Hepatocyte (in vitro differentiated cells): ENCODE measurements around the gene TCEA3. TPM values are rescaled to one million over a fixed set of nuclear protein-coding genes. Genes with fewer than 3 reads are reported as not detected.

Source experiments
- DNase-seq: peaks from one replicate; pipeline ENCODE4 v3.0.0-alpha.2; 2016; ENCODE audit warnings: low spot score
- H2AFZ ChIP-seq: fragments of 200-600 bp; sonication (generic); 2 replicates; pipeline ENCODE4 v1.6.0; 2016; ENCODE audit warnings: antibody characterized with exemption, mild to moderate bottlenecking
- H3K27ac ChIP-seq: fragments of 200-600 bp; sonication (generic); 2 replicates; pipeline ENCODE4 v1.5.1; 2016; ENCODE audit warnings: mild to moderate bottlenecking
- H3K27me3 ChIP-seq: fragments of 200-600 bp; sonication (generic); 2 replicates; pipeline ENCODE4 v1.6.1; 2016
- H3K36me3 ChIP-seq: fragments of 200-600 bp; sonication (generic); replicated peaks from 2 replicates; pipeline ENCODE4 v1.5.1; 2016; ENCODE audit warnings: low read depth; ENCODE audit not compliant: insufficient read depth
- H3K4me1 ChIP-seq: fragments of 200-600 bp; sonication (generic); 2 replicates; pipeline ENCODE4 v1.5.1; 2016; ENCODE audit warnings: mild to moderate bottlenecking, moderate library complexity; ENCODE audit not compliant: insufficient read depth
- H3K4me2 ChIP-seq: fragments of 200-600 bp; sonication (generic); 2 replicates; pipeline ENCODE4 v1.6.0; 2016
- H3K4me3 ChIP-seq: fragments of 200-600 bp; sonication (generic); 2 replicates; pipeline ENCODE4 v1.5.1; 2016; ENCODE audit warnings: mild to moderate bottlenecking
- H3K79me2 ChIP-seq: fragments of 200-600 bp; sonication (generic); 2 replicates; pipeline ENCODE4 v1.6.0; 2017; ENCODE audit warnings: mild to moderate bottlenecking
- H3K9me2 ChIP-seq: fragments of 200-600 bp; sonication (generic); replicated peaks from 2 replicates; pipeline ENCODE4 v1.6.0; 2017; ENCODE audit warnings: mild to moderate bottlenecking; ENCODE audit not compliant: insufficient read depth
- H3K9me3 ChIP-seq: fragments of 200-600 bp; sonication (generic); 2 replicates; pipeline ENCODE4 v1.5.1; 2016; ENCODE audit warnings: low read depth, mild to moderate bottlenecking
- H4K20me1 ChIP-seq: fragments of 200-600 bp; sonication (generic); 2 replicates; pipeline ENCODE4 v1.6.0; 2016; ENCODE audit warnings: mild to moderate bottlenecking; ENCODE audit not compliant: insufficient read depth, poor library complexity, severe bottlenecking
- CTCF ChIP-seq: fragments of 200-600 bp; sonication (generic); IDR thresholded peaks from 2 replicates; pipeline ENCODE4 v1.5.1; 2016; ENCODE audit warnings: antibody characterized with exemption, mild to moderate bottlenecking; ENCODE audit not compliant: poor library complexity
- EZH2 ChIP-seq: fragments of 200-600 bp; sonication (generic); IDR thresholded peaks from 2 replicates; pipeline ENCODE4 v1.6.1; 2016; ENCODE audit warnings: antibody characterized with exemption, mild to moderate bottlenecking, borderline replicate concordance
- EZH2phosphoT487 ChIP-seq: fragments of 200-600 bp; sonication (generic); IDR thresholded peaks from one replicate; pipeline ENCODE4 v1.6.1; 2018; ENCODE audit warnings: antibody characterized with exemption, mild to moderate bottlenecking, low read depth, moderate library complexity; ENCODE audit not compliant: unreplicated experiment, severe bottlenecking
- WGBS: methylation state at CpG from one replicate; pipeline ENCODE4 v1.1.6; 2016; ENCODE audit warnings: low lambda C conversion rate; ENCODE audit errors: missing lambda C conversion rate; 5-methylcytosine and 5-hydroxymethylcytosine counted together
- polyA plus RNA-seq: library from polyadenylated mRNA; unstranded; fragments of >200 nt; fragmentation: Nextera tagmentation; extraction: Ambion mirVana; gene quantifications from 2 replicates; pipeline ENCODE4 v1.2.1, GENCODE V29; 2016
- total RNA-seq: library from RNA; depleted of rRNA; stranded (reverse); fragments of >200 nt; gene quantifications from 2 replicates; pipeline ENCODE4 v1.2.3, GENCODE V29; 2014

TCEA3 gene
- total and polyA plus RNA-seq, 2 experiments from 2014 or later, result 30.2 to 31.2 TPM

- Histone ChIP-seq H3K27me3 (no peaks in the 10 kb centered on the region), H3K27ac (no peak overlapping the region), H3K9me2 (no peaks in the 10 kb centered on the region), H3K4me3 (no peak overlapping the region), H3K36me3 (no peaks in the 10 kb centered on the region), H3K4me1 (no peaks in the 10 kb centered on the region), H4K20me1 (no peaks in the 10 kb centered on the region), H3K79me2 (no peaks in the 10 kb centered on the region), H3K4me2 (no peak overlapping the region), H3K9me3 (no peaks in the 10 kb centered on the region), H2AFZ (no peak overlapping the region)
- WGBS, result 76% methylated on average over 1 of the region's 1 CpG
- TF ChIP-seq EZH2 (no peak), EZH2phosphoT487 (no peak), CTCF (no peak)
- DNase-seq, result no peak
Measured at GRCh38 chr1:23352096-23352695, 72.4 kb downstream of the TCEA3 start.

GRCh38 chr1:23345920-23346319, 78.6 kb downstream of the TCEA3 start:
- Histone ChIP-seq H3K36me3 (no peaks in the 10 kb centered on the region), H3K4me2 (no peak overlapping the region), H3K27ac (no peak overlapping the region), H3K79me2 (peaks cover 30% of the 10 kb centered on the region), H3K9me3 (no peaks in the 10 kb centered on the region), H3K4me3 (no peak overlapping the region), H2AFZ (no peak overlapping the region), H4K20me1 (peaks cover 27% of the 10 kb centered on the region), H3K27me3 (no peaks in the 10 kb centered on the region), H3K4me1 (peaks cover 7% of the 10 kb centered on the region), H3K9me2 (no peaks in the 10 kb centered on the region)
- WGBS, result 100% methylated on average over 14 of the region's 14 CpGs
- no peak for TF ChIP-seq CTCF
- TF ChIP-seq EZH2phosphoT487, result no peak
- TF ChIP-seq EZH2, result no peak
- DNase-seq, result no peak

- WGBS, result 45% methylated on average over 8 of the region's 8 CpGs
- peak overlapping the region; percentile 72 for H3K4me2 ChIP-seq
- H2AFZ ChIP-seq, result peak overlapping the region; percentile 46
- TF ChIP-seq CTCF, result no peak
- no peak for TF ChIP-seq EZH2
- TF ChIP-seq EZH2phosphoT487, result no peak
- H3K36me3 ChIP-seq, result no peaks in the 10 kb centered on the region
- H3K9me3 ChIP-seq, result no peaks in the 10 kb centered on the region
- peak overlapping the region; percentile 91 for H3K27ac ChIP-seq
- no peak for DNase-seq
- H3K4me3 ChIP-seq, result peak overlapping the region; percentile 3
- H3K9me2 ChIP-seq, result no peaks in the 10 kb centered on the region
- H4K20me1 ChIP-seq, result peaks cover 36% of the 10 kb centered on the region
- H3K4me1 ChIP-seq, result peaks cover 16% of the 10 kb centered on the region
- peaks cover 39% of the 10 kb centered on the region for H3K79me2 ChIP-seq
- no peaks in the 10 kb centered on the region for H3K27me3 ChIP-seq
Measured at GRCh38 chr1:23344987-23345472, 79.5 kb downstream of the TCEA3 start.
